GM23338 (cell line): ENCODE results near the gene CACNB2.

ENCODE experiments used
- CTCF ChIP-seq, 2 experiments: fragments of 200-600 bp in 1 of 2; sonication (generic) in 1 of 2; conservative IDR thresholded peaks; 2 replicates each; pipeline versions ENCODE4 v1.5.1 to v1.6.1; 2016 to 2017; ENCODE audit warnings: antibody characterized with exemption in 2 of 2, low read depth in 2 of 2, mild to moderate bottlenecking in 2 of 2, moderate library complexity in 1 of 2
- TF ChIP-seq, protein P1 (sequence below): IDR thresholded peaks from 2 replicates; pipeline ENCODE4 v1.6.1; 2016; ENCODE audit warnings: antibody characterized with exemption

DNA sequence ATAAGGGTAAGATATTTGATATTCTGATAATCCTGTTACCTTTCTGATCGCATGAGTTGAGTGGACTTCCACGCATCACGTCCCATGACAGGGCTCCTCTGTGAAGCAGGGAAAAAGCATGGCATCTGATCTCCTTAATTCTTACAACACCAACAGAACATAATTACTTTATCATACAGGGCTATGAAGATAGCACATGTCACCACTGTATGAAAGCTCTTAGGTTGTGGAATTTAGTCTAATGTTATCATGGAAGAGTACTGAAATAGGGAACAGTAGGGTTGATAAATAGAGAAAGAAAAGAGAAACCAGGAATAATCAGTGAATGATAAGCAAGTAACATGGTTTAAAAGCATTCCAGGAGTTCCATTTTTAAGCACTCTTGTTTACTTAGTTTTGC, 212.0 kb downstream of the CACNB2 start:
- TF ChIP-seq CTCF (conservative IDR thresholded peaks at IDR 0.05; ENCODE audit: low read depth in 2 of 2) = no peak
- TF ChIP-seq, protein P1, sequence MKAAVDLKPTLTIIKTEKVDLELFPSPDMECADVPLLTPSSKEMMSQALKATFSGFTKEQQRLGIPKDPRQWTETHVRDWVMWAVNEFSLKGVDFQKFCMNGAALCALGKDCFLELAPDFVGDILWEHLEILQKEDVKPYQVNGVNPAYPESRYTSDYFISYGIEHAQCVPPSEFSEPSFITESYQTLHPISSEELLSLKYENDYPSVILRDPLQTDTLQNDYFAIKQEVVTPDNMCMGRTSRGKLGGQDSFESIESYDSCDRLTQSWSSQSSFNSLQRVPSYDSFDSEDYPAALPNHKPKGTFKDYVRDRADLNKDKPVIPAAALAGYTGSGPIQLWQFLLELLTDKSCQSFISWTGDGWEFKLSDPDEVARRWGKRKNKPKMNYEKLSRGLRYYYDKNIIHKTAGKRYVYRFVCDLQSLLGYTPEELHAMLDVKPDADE = no peak
